GM12891 (cell line): Measurements from ENCODE around the gene WASL.

Experiments used
- DNase-seq: peaks from one replicate; pipeline ENCODE4 v3.0.0; 2011; ENCODE audit warnings: low spot score; ENCODE audit not compliant: insufficient read length
- FAIRE-seq: peaks from 2 replicates; lab custom pipeline; 2011; peaks lifted over from hg19 to GRCh38; lab: Jason Lieb, UNC
- PAX5 ChIP-seq: IDR thresholded peaks from 2 replicates; pipeline ENCODE4 v1.6.1; 2011; ENCODE audit warnings: low read length, moderate library complexity, mild to moderate bottlenecking; ENCODE audit not compliant: insufficient read depth, severe bottlenecking
- POLR2A ChIP-seq: IDR thresholded peaks from 2 replicates; pipeline ENCODE4 v1.6.1; 2011; ENCODE audit warnings: low read depth, low read length, control low read depth
- POLR2AphosphoS5 ChIP-seq: IDR thresholded peaks from 2 replicates; pipeline ENCODE4 v1.6.1; 2011; ENCODE audit warnings: low read depth, low read length, control low read depth
- POU2F2 ChIP-seq: IDR thresholded peaks from 2 replicates; pipeline ENCODE4 v1.6.1; 2011; ENCODE audit warnings: low read depth, mild to moderate bottlenecking, control low read depth, low read length, moderate library complexity
- SPI1 ChIP-seq: IDR thresholded peaks from 2 replicates; pipeline ENCODE4 v1.6.1; 2011; ENCODE audit warnings: low read depth, low read length, control low read depth
- TAF1 ChIP-seq: IDR thresholded peaks from 2 replicates; pipeline ENCODE4 v1.6.1; 2011; ENCODE audit warnings: low read depth, low read length, control low read depth

The WASL gene

GRCh38 chr7:123657304-123657685, 91.5 kb downstream of the WASL start:
- DNase-seq (no peak), FAIRE-seq (no peak)
- TF ChIP-seq POLR2A = no peak
- TF ChIP-seq POLR2AphosphoS5 = no peak
- no peak for TF ChIP-seq PAX5
- TF ChIP-seq SPI1 = no peak
- no peak for TF ChIP-seq TAF1
- TF ChIP-seq POU2F2 = no peak

- DNase-seq (no peak), FAIRE-seq (no peak)
- TF ChIP-seq PAX5 (no peak), POLR2AphosphoS5 (no peak), SPI1 (no peak), TAF1 (no peak), POLR2A (no peak), POU2F2 (no peak)
These were observed 92.1 kb downstream of the WASL start for GRCh38 chr7:123656544-123657303.

- TF ChIP-seq SPI1 = no peak
- TF ChIP-seq PAX5 = no peak
- TF ChIP-seq POU2F2 = no peak
- no peak for TF ChIP-seq POLR2AphosphoS5
- TF ChIP-seq TAF1 = no peak
- TF ChIP-seq POLR2A = no peak
- DNase-seq = no peak
- no peak for FAIRE-seq
These were observed 93.2 kb downstream of the WASL start, which contains the start of gene LMOD2 for GRCh38 chr7:123655614-123656013. Gene LMOD2, plus strand, starts transcription at chr7:123655866. Its CDS starts 98 bp downstream, at chr7:123655964.

- TF ChIP-seq SPI1 (no peak), TAF1 (no peak), POU2F2 (no peak), PAX5 (no peak), POLR2A (no peak), POLR2AphosphoS5 (no peak)
- no peak for DNase-seq
- no peak for FAIRE-seq
These were observed 95.6 kb downstream of the WASL start for GRCh38 chr7:123653162-123653561.

- DNase-seq = no peak
- no peak for FAIRE-seq
- TF ChIP-seq POU2F2 (no peak), PAX5 (no peak), SPI1 (no peak), TAF1 (no peak), POLR2AphosphoS5 (no peak), POLR2A (no peak)
These were observed 96.4 kb downstream of the WASL start for GRCh38 chr7:123652406-123652805.

- TF ChIP-seq TAF1 (no peak), PAX5 (no peak), POLR2AphosphoS5 (no peak)
- DNase-seq = no peak
- FAIRE-seq = no peak
These were observed 98.2 kb downstream of the WASL start for GRCh38 chr7:123650595-123650994.

- TF ChIP-seq POU2F2 (no peak), TAF1 (no peak), POLR2AphosphoS5 (no peak), PAX5 (no peak), POLR2A (no peak), SPI1 (no peak)
- no peak for DNase-seq
- no peak for FAIRE-seq
These were observed 98.8 kb downstream of the WASL start for GRCh38 chr7:123649964-123650363.

GRCh38 chr7:123647106-123647730, 101.6 kb downstream of the WASL start:
- TF ChIP-seq POLR2A (no peak), SPI1 (no peak), POLR2AphosphoS5 (no peak), POU2F2 (no peak), TAF1 (no peak), PAX5 (no peak)
- FAIRE-seq (no peak), DNase-seq (no peak)

GRCh38 chr7:123645516-123645915, 103.3 kb downstream of the WASL start:
- FAIRE-seq (no peak), DNase-seq (no peak)
- no peak for TF ChIP-seq SPI1
